Mammary epithelial cell (primary cell): Measurements from ENCODE around the gene DENND10.

Experiments
- EZH2 ChIP-seq: IDR thresholded peaks from 2 replicates; pipeline ENCODE4 v1.6.1; 2012; ENCODE audit warnings: low read length, inconsistent platforms, borderline replicate concordance
- TF ChIP-seq, protein P1 (sequence below), 2 donors: IDR thresholded peaks in 1 of 2; conservative IDR thresholded peaks in 1 of 2; 2 replicates each; pipeline ENCODE4 v1.5.1; 2011 to 2012; ENCODE audit warnings: inconsistent platforms in 2 of 2, low read length in 2 of 2, mild to moderate bottlenecking in 2 of 2, control low read depth in 1 of 2, low read depth in 1 of 2; ENCODE audit not compliant: insufficient read depth in 1 of 2; ENCODE audit errors: extremely low read depth in 1 of 2

DNA sequence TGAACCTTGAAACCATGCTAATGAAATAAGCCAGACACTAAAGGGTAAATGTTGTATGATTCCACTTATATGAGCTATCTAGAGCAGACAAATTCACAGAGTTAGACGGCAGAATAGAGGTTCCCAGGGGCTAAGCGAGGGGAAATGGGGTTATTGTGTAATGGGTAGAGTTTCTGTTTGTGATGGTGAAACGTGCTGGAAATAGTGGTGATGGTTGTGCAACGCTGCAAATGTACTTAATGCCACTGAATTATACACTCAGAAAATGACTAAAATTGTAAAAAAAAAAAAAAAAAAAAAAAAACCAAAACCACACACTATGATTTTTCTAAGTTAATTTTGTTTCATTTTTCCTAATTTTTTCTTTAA lies 31.6 kb downstream of the DENND10 start:
- no peak for TF ChIP-seq EZH2
- TF ChIP-seq, protein P1, sequence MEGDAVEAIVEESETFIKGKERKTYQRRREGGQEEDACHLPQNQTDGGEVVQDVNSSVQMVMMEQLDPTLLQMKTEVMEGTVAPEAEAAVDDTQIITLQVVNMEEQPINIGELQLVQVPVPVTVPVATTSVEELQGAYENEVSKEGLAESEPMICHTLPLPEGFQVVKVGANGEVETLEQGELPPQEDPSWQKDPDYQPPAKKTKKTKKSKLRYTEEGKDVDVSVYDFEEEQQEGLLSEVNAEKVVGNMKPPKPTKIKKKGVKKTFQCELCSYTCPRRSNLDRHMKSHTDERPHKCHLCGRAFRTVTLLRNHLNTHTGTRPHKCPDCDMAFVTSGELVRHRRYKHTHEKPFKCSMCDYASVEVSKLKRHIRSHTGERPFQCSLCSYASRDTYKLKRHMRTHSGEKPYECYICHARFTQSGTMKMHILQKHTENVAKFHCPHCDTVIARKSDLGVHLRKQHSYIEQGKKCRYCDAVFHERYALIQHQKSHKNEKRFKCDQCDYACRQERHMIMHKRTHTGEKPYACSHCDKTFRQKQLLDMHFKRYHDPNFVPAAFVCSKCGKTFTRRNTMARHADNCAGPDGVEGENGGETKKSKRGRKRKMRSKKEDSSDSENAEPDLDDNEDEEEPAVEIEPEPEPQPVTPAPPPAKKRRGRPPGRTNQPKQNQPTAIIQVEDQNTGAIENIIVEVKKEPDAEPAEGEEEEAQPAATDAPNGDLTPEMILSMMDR (conservative IDR thresholded peaks at IDR 0.05 in 1 of 2, IDR thresholded peaks at IDR 0.05 in 1 of 2; ENCODE audit: extremely low read depth in 1 of 2, insufficient read depth in 1 of 2, low read depth in 1 of 2, low read length in 2 of 2), result no peak
